Spleen (tissue), 7 donors: Measurements from ENCODE around the gene FAM234A.

Experiments
- POLR2AphosphoS5 ChIP-seq, 3 donors: sonication (generic); formaldehyde crosslinking; IDR thresholded peaks; one replicate each; pipeline ENCODE4 v1.5.1; 2017; ENCODE audit warnings: antibody characterized with exemption in 3 of 3
- TF ChIP-seq, protein P1 (sequence below), 11 experiments: fragments of 200-600 bp in 7 of 11; fragments of 450-650 bp in 4 of 11; sonication (generic) in 4 of 11; IDR thresholded peaks in 8 of 11; conservative IDR thresholded peaks in 3 of 11; 1 replicate in 7 of 11; 2 replicates in 4 of 11; pipeline versions ENCODE4 v1.4.0 to v1.8.0; 2016 to 2021; ENCODE audit warnings: antibody characterized with exemption in 11 of 11, inconsistent platforms in 4 of 11, mild to moderate bottlenecking in 1 of 11
- donor health status: DM: no; HTN: no; CAD: no; lungs with moderate emphysema.
- donor health status: DM: no; HTN: no; CAD: no.
- donor health status: DM: no; HTN: no; CAD: no.

DNA sequence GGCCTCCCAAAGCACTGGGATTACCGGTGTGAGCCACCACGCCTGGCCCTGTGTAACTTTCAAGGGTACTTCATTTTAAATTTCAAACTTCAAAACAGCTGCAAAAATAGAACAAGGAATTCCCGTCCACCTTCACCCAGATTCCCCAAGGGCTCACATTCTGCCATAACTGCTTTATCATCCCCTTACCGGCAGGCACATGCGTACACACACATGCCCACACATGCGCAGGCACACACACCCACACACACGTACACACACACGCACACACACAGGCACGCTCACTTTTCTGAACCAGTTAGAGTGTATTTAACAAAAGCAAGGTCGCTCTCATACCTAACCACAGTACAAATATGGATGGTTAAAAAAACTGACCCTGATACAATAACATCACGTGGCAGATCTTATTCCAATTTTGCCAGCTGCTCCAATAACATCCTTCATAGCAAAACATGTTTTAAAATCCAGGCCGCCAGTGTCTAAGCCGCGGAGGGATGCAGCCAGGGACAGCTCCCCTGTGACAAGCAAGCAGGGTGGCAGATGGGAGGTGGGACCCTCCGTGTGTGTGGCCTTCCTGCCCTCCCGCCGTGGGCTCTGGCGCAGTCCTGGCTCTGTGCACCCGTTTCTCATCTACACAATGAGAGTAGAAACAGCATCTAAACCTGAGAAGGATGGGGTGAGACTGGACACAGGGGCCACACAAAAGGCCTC is 71.5 kb downstream of the FAM234A start:
- TF ChIP-seq, protein P1, sequence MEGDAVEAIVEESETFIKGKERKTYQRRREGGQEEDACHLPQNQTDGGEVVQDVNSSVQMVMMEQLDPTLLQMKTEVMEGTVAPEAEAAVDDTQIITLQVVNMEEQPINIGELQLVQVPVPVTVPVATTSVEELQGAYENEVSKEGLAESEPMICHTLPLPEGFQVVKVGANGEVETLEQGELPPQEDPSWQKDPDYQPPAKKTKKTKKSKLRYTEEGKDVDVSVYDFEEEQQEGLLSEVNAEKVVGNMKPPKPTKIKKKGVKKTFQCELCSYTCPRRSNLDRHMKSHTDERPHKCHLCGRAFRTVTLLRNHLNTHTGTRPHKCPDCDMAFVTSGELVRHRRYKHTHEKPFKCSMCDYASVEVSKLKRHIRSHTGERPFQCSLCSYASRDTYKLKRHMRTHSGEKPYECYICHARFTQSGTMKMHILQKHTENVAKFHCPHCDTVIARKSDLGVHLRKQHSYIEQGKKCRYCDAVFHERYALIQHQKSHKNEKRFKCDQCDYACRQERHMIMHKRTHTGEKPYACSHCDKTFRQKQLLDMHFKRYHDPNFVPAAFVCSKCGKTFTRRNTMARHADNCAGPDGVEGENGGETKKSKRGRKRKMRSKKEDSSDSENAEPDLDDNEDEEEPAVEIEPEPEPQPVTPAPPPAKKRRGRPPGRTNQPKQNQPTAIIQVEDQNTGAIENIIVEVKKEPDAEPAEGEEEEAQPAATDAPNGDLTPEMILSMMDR (IDR thresholded peaks at IDR 0.05 in 8 of 11, conservative IDR thresholded peaks at IDR 0.05 in 3 of 11), result no peak
- peak in 1 of 3 donors; percentile 1 for TF ChIP-seq POLR2AphosphoS5 (IDR thresholded peaks at IDR 0.05)
